Measurements from ENCODE around the gene NEU4. TPM values are rescaled to one million over a fixed set of nuclear protein-coding genes. Genes with fewer than 3 reads are reported as not detected.
A peak's percentile ranks its signal among the peaks of the same experiment; 100 is the strongest.
"Not testable (repeated sequence)": the region's sequence is repeated elsewhere in the genome, so short reads cannot be mapped to it uniquely, and the experiment has no call there.

NEU4 gene
- polyA plus RNA-seq, 2 donors, result 0.04 TPM; not detected in 1

- Histone ChIP-seq H3K9me3 (ENCODE audit: control insufficient read depth in 2 of 2, insufficient read depth in 1 of 2, low read depth in 1 of 2, low read length in 1 of 2) (no peaks in the 10 kb centered on the region), H3K27ac (ENCODE audit: low read depth in 2 of 2, low read length in 1 of 2) (no peak overlapping the region), H3K27me3 (ENCODE audit: control insufficient read depth in 1 of 2, insufficient read depth in 2 of 2, low read length in 2 of 2) (no peaks in the 10 kb centered on the region), H3K4me1 (ENCODE audit: control insufficient read depth in 2 of 2, insufficient read depth in 2 of 2, low read length in 1 of 2) (peaks cover 6 to 7% of the 10 kb centered on the region in 2 donors), H3K36me3 (ENCODE audit: control insufficient read depth in 2 of 2, insufficient read depth in 2 of 2, low read length in 1 of 2) (no peaks in the 10 kb centered on the region), H3K4me3 (ENCODE audit: low read depth in 1 of 2, low read length in 2 of 2) (no peak overlapping the region)
- WGBS, 2 donors, result 91 to 92% methylated on average over 21 of the region's 21 CpGs
These were observed 10.1 kb upstream of the NEU4 start for GRCh38 chr2:241798631-241799521.

GRCh38 chr2:241799522-241800197 is 9.3 kb upstream of the NEU4 start:
- Histone ChIP-seq H3K36me3 (ENCODE audit: control insufficient read depth in 2 of 2, insufficient read depth in 2 of 2, low read length in 1 of 2) (no peaks in the 10 kb centered on the region), H3K27ac (ENCODE audit: low read depth in 2 of 2, low read length in 1 of 2) (no peak overlapping the region), H3K27me3 (ENCODE audit: control insufficient read depth in 1 of 2, insufficient read depth in 2 of 2, low read length in 2 of 2) (no peaks in the 10 kb centered on the region), H3K4me1 (ENCODE audit: control insufficient read depth in 2 of 2, insufficient read depth in 2 of 2, low read length in 1 of 2) (peaks cover 10 to 14% of the 10 kb centered on the region in 2 donors), H3K9me3 (ENCODE audit: control insufficient read depth in 2 of 2, insufficient read depth in 1 of 2, low read depth in 1 of 2, low read length in 1 of 2) (no peaks in the 10 kb centered on the region), H3K4me3 (ENCODE audit: low read depth in 1 of 2, low read length in 2 of 2) (no peak overlapping the region)
- 86% methylated on average over 10 of the region's 10 CpGs for WGBS, 2 donors

- peaks cover 10 to 15% of the 10 kb centered on the region in 2 donors for H3K4me1 ChIP-seq (ENCODE audit: control insufficient read depth in 2 of 2, insufficient read depth in 2 of 2, low read length in 1 of 2)
- not testable (repeated sequence) for H3K4me3 ChIP-seq (ENCODE audit: low read depth in 1 of 2, low read length in 2 of 2); H3K27ac ChIP-seq (ENCODE audit: low read depth in 2 of 2, low read length in 1 of 2); H3K27me3 ChIP-seq (ENCODE audit: control insufficient read depth in 1 of 2, insufficient read depth in 2 of 2, low read length in 2 of 2); H3K36me3 ChIP-seq (ENCODE audit: control insufficient read depth in 2 of 2, insufficient read depth in 2 of 2, low read length in 1 of 2); H3K9me3 ChIP-seq (ENCODE audit: control insufficient read depth in 2 of 2, insufficient read depth in 1 of 2, low read depth in 1 of 2, low read length in 1 of 2)
- WGBS, 2 donors, result 69 to 73% methylated on average over 35 of the region's 35 CpGs
These were observed 8.6 kb upstream of the NEU4 start for GRCh38 chr2:241800198-241800903.

- Histone ChIP-seq H3K4me3 (ENCODE audit: low read depth in 1 of 2, low read length in 2 of 2) (no peak overlapping the region), H3K27ac (ENCODE audit: low read depth in 2 of 2, low read length in 1 of 2) (no peak overlapping the region), H3K36me3 (ENCODE audit: control insufficient read depth in 2 of 2, insufficient read depth in 2 of 2, low read length in 1 of 2) (no peaks in the 10 kb centered on the region), H3K4me1 (ENCODE audit: control insufficient read depth in 2 of 2, insufficient read depth in 2 of 2, low read length in 1 of 2) (peaks cover 10 to 15% of the 10 kb centered on the region in 2 donors), H3K9me3 (ENCODE audit: control insufficient read depth in 2 of 2, insufficient read depth in 1 of 2, low read depth in 1 of 2, low read length in 1 of 2) (no peaks in the 10 kb centered on the region), H3K27me3 (ENCODE audit: control insufficient read depth in 1 of 2, insufficient read depth in 2 of 2, low read length in 2 of 2) (no peaks in the 10 kb centered on the region)
- 78 to 82% methylated on average over 43 to 44 of the region's 44 CpGs for WGBS, 2 donors
These were observed 7.2 kb upstream of the NEU4 start for GRCh38 chr2:241801611-241802420.

- WGBS, 2 donors, result 47 to 50% methylated on average over 32 of the region's 32 CpGs
- Histone ChIP-seq H3K4me3 (ENCODE audit: low read depth in 1 of 2, low read length in 2 of 2) (peak overlapping the region; percentile 51 to 55), H3K4me1 (ENCODE audit: control insufficient read depth in 2 of 2, insufficient read depth in 2 of 2, low read length in 1 of 2) (peaks cover 10 to 15% of the 10 kb centered on the region in 2 donors), H3K27me3 (ENCODE audit: control insufficient read depth in 1 of 2, insufficient read depth in 2 of 2, low read length in 2 of 2) (no peaks in the 10 kb centered on the region), H3K36me3 (ENCODE audit: control insufficient read depth in 2 of 2, insufficient read depth in 2 of 2, low read length in 1 of 2) (no peaks in the 10 kb centered on the region), H3K27ac (ENCODE audit: low read depth in 2 of 2, low read length in 1 of 2) (no peak overlapping the region), H3K9me3 (ENCODE audit: control insufficient read depth in 2 of 2, insufficient read depth in 1 of 2, low read depth in 1 of 2, low read length in 1 of 2) (no peaks in the 10 kb centered on the region)
These were observed 6.3 kb upstream of the NEU4 start for GRCh38 chr2:241802421-241803318.

GRCh38 chr2:241803387-241804325 is 5.3 kb upstream of the NEU4 start:
- Histone ChIP-seq H3K27ac (ENCODE audit: low read depth in 2 of 2, low read length in 1 of 2) (no peak overlapping the region), H3K4me3 (ENCODE audit: low read depth in 1 of 2, low read length in 2 of 2) (peak overlapping the region; percentile 51 to 55), H3K9me3 (ENCODE audit: control insufficient read depth in 2 of 2, insufficient read depth in 1 of 2, low read depth in 1 of 2, low read length in 1 of 2) (no peaks in the 10 kb centered on the region), H3K27me3 (ENCODE audit: control insufficient read depth in 1 of 2, insufficient read depth in 2 of 2, low read length in 2 of 2) (no peaks in the 10 kb centered on the region), H3K36me3 (ENCODE audit: control insufficient read depth in 2 of 2, insufficient read depth in 2 of 2, low read length in 1 of 2) (no peaks in the 10 kb centered on the region), H3K4me1 (ENCODE audit: control insufficient read depth in 2 of 2, insufficient read depth in 2 of 2, low read length in 1 of 2) (peaks cover 10 to 15% of the 10 kb centered on the region in 2 donors)
- WGBS, 2 donors, result 2 to 5% methylated on average over 102 to 109 of the region's 109 CpGs

- 13 to 15% methylated on average over 35 of the region's 35 CpGs for WGBS, 2 donors
- H3K27ac ChIP-seq (ENCODE audit: low read depth in 2 of 2, low read length in 1 of 2), result no peak overlapping the region
- H3K27me3 ChIP-seq (ENCODE audit: control insufficient read depth in 1 of 2, insufficient read depth in 2 of 2, low read length in 2 of 2), result no peaks in the 10 kb centered on the region
- no peaks in the 10 kb centered on the region for H3K36me3 ChIP-seq (ENCODE audit: control insufficient read depth in 2 of 2, insufficient read depth in 2 of 2, low read length in 1 of 2)
- H3K4me3 ChIP-seq (ENCODE audit: low read depth in 1 of 2, low read length in 2 of 2), result peak overlapping the region in 1 of 2 donors; percentile 51
- no peaks in the 10 kb centered on the region for H3K9me3 ChIP-seq (ENCODE audit: control insufficient read depth in 2 of 2, insufficient read depth in 1 of 2, low read depth in 1 of 2, low read length in 1 of 2)
- H3K4me1 ChIP-seq (ENCODE audit: control insufficient read depth in 2 of 2, insufficient read depth in 2 of 2, low read length in 1 of 2), result peaks cover 10 to 15% of the 10 kb centered on the region in 2 donors
These were observed 4.4 kb upstream of the NEU4 start for GRCh38 chr2:241804326-241805229.

Data from esophagus (tissue), 2 donors.